Ovary (tissue), 9 donors: Measurements from ENCODE around the gene SMAD3. TPM values are rescaled to one million over a fixed set of nuclear protein-coding genes. Genes with fewer than 3 reads are reported as not detected.
"Not testable (repeated sequence)": the region's sequence is repeated elsewhere in the genome, so short reads cannot be mapped to it uniquely, and the experiment has no call there.

ENCODE experiments used
- DNase-seq, 5 donors: peaks; one replicate each; pipeline ENCODE4 v3.0.0-alpha.2; 2019 to 2020
- H3K27ac ChIP-seq, 2 donors: fragments of 200-600 bp; one replicate each; pipeline versions ENCODE4 v1.5.1 to v1.8.0; 2019 to 2022
- H3K27me3 ChIP-seq: fragments of 200-600 bp; one replicate; pipeline ENCODE4 v1.8.0; 2022
- H3K36me3 ChIP-seq: fragments of 200-600 bp; sonication (generic); one replicate; pipeline ENCODE4 v1.5.1; 2019
- H3K4me1 ChIP-seq: one replicate; pipeline ENCODE4 v1.8.1; 2013; ENCODE audit warnings: mild to moderate bottlenecking, moderate library complexity; ENCODE audit not compliant: insufficient read depth
- H3K4me3 ChIP-seq: fragments of 200-600 bp; sonication (generic); one replicate; pipeline ENCODE4 v1.5.1; 2017
- H3K9me3 ChIP-seq, 2 donors: fragments of 200-600 bp in 1 of 2; sonication (generic) in 1 of 2; one replicate each; pipeline versions ENCODE4 v1.5.1 to v1.8.1; 2013 to 2019; ENCODE audit warnings: mild to moderate bottlenecking in 1 of 2, moderate library complexity in 1 of 2
- EP300 ChIP-seq: sonication (generic); formaldehyde crosslinking; IDR thresholded peaks from one replicate; pipeline ENCODE4 v1.6.1; 2017; ENCODE audit warnings: antibody characterized with exemption
- POLR2A ChIP-seq: fragments of 450-650 bp; IDR thresholded peaks from one replicate; pipeline ENCODE4 v1.6.1; 2017; ENCODE audit warnings: antibody characterized with exemption, mild to moderate bottlenecking, moderate library complexity
- WGBS, 3 donors: extraction: QIAGEN DNeasy Blood & Tissue Kit in 1 of 3; methylation state at CpG; one replicate each; pipeline versions ENCODE4 v1.1.5 to v1.1.7; 2013 to 2017; 5-methylcytosine and 5-hydroxymethylcytosine counted together
- intact Hi-C, 4 donors: fragments of 100-400 bp; cut with DNase I; formaldehyde crosslinking; loops; one replicate each; pipeline versions ENCODE4 v1.11.0 to v1.15.1; 2022 to 2023
- polyA plus RNA-seq, 2 donors: library from polyadenylated mRNA; stranded (reverse); fragments of 200-250 nt in 1 of 2; fragments of 350-450 nt in 1 of 2; fragmentation: Illumina TruSeq in 1 of 2; extraction: RNeasy Lipid Tissue Mini Kit (QIAGEN cat#74804) in 1 of 2; gene quantifications; one replicate each; pipeline ENCODE4 v1.2.3, GENCODE V29; 2013 to 2014
- total RNA-seq, 7 donors: library from RNA; depleted of rRNA in 2 of 7; stranded (reverse); fragments of >200 nt in 2 of 7; fragmentation: NEBNext Ultra II Directional in 3 of 7; extraction: Animal tissue kit (Norgen Biotek cat#: 25700) in 3 of 7; gene quantifications; one replicate each; pipeline versions ENCODE4 v1.1.0 to v1.2.4, GENCODE V29; 2016 to 2023
- TF ChIP-seq, protein P1 (sequence below), 3 donors: fragments of 450-650 bp in 2 of 3; fragments of 200-600 bp in 1 of 3; IDR thresholded peaks; one replicate each; pipeline versions ENCODE4 v1.5.1 to v1.8.0; 2016 to 2022; ENCODE audit warnings: antibody characterized with exemption in 3 of 3, mild to moderate bottlenecking in 1 of 3
- donor health status: DM: no; HTN: no; CAD: no; lungs with moderate emphysema.
- donor health status: DM: no; HTN: no; CAD: no.
- donor health status: Bipolar disorder and iron deficiency.
- donor health status: DM: yes; HTN: yes; CAD: no.
- donor health status: DM: no; HTN: no; CAD: no.
- donor health status: DM: yes; HTN: yes; CAD: no.

The SMAD3 gene
- total and polyA plus RNA-seq, 9 donors, result 18.7 to 78.6 (median 46.0) TPM

DNA sequence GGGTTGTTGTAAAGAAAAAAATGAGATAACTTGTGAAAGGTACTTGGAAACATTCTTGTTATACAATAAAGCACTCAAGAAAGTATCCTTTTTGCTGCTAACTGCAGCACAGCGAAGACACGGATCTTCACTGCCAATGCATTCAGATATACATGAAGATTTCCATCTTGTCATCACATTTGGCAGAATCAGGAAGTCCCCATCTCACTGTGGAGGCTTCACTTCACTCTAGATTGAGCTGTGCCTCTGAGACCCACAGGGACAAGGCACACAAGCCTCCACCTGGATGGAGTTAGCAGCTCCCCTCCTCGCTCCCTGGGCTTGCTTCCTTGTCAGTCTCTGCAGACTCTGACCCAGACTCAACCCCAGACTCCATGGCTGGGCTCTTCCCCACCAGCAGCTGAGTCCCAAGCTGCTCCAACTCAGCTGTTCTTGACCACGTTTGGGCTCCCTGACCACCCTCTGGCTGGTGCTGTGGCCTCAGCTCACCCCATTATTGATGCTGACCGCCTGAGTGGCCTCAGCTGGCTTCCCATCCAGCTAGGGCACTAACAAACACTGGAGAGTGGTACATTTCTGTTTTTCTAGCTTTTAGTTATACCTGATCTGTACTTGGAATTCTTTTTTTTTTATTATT lies 45.4 kb upstream of the SMAD3 start:
- Histone ChIP-seq H3K4me1 (peaks cover 12% of the 10 kb centered on the region), H3K36me3 (no peaks in the 10 kb centered on the region), H3K27ac (no peak overlapping the region), H3K27me3 (no peaks in the 10 kb centered on the region), H3K4me3 (no peak overlapping the region), H3K9me3 (no peaks in the 10 kb centered on the region)
- no peak for TF ChIP-seq POLR2A
- TF ChIP-seq, protein P1, sequence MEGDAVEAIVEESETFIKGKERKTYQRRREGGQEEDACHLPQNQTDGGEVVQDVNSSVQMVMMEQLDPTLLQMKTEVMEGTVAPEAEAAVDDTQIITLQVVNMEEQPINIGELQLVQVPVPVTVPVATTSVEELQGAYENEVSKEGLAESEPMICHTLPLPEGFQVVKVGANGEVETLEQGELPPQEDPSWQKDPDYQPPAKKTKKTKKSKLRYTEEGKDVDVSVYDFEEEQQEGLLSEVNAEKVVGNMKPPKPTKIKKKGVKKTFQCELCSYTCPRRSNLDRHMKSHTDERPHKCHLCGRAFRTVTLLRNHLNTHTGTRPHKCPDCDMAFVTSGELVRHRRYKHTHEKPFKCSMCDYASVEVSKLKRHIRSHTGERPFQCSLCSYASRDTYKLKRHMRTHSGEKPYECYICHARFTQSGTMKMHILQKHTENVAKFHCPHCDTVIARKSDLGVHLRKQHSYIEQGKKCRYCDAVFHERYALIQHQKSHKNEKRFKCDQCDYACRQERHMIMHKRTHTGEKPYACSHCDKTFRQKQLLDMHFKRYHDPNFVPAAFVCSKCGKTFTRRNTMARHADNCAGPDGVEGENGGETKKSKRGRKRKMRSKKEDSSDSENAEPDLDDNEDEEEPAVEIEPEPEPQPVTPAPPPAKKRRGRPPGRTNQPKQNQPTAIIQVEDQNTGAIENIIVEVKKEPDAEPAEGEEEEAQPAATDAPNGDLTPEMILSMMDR (IDR thresholded peaks at IDR 0.05), result no peak
- TF ChIP-seq EP300, result no peak
- DNase-seq, result no peak
- 66 to 91% (median 68%) methylated on average over 5 of the region's 5 CpGs for WGBS, 3 donors
- intact Hi-C loops, result loop anchor here in 1 of 4 donors (5.0 kb wide), 1 partner anchor 47 kb away; the partner anchor contains the start of gene SMAD3

GRCh38 chr15:67020668-67021067 lies 44.7 kb upstream of the SMAD3 start:
- H3K9me3 ChIP-seq, DNase-seq, H3K27me3 ChIP-seq, H3K27ac ChIP-seq, H3K36me3 ChIP-seq, H3K4me3 ChIP-seq: not testable (repeated sequence)
- intact Hi-C loops, result loop anchor here in 1 of 4 donors (5.0 kb wide), 1 partner anchor 47 kb away; the partner anchor contains the start of gene SMAD3
- WGBS, 3 donors, result 87 to 100% (median 94%) methylated on average over 2 of the region's 2 CpGs
- peaks cover 14% of the 10 kb centered on the region for H3K4me1 ChIP-seq

GRCh38 chr15:67021455-67021854 lies 43.9 kb upstream of the SMAD3 start:
- H3K27me3 ChIP-seq, result no peaks in the 10 kb centered on the region
- H3K36me3 ChIP-seq, result no peaks in the 10 kb centered on the region
- TF ChIP-seq EP300 (no peak), POLR2A (no peak)
- TF ChIP-seq, protein P1 (IDR thresholded peaks at IDR 0.05), result no peak
- H3K9me3 ChIP-seq, result no peaks in the 10 kb centered on the region
- DNase-seq, result no peak
- H3K27ac ChIP-seq, result no peak overlapping the region
- intact Hi-C loops, result loop anchor here in 1 of 4 donors (5.0 kb wide), 1 partner anchor 46 kb away; the partner anchor contains the start of gene SMAD3
- no peak overlapping the region for H3K4me3 ChIP-seq
- H3K4me1 ChIP-seq, result peaks cover 19% of the 10 kb centered on the region

- Histone ChIP-seq H3K9me3 (no peaks in the 10 kb centered on the region), H3K4me1 (peaks cover 19% of the 10 kb centered on the region), H3K27me3 (no peaks in the 10 kb centered on the region), H3K36me3 (no peaks in the 10 kb centered on the region), H3K4me3 (no peak overlapping the region), H3K27ac (no peak overlapping the region)
- intact Hi-C loops, result loop anchor here in 1 of 4 donors (5.0 kb wide), 1 partner anchor 45 kb away; the partner anchor contains the start of gene SMAD3
- DNase-seq, result no peak
- no peak for TF ChIP-seq POLR2A
- TF ChIP-seq, protein P1 (IDR thresholded peaks at IDR 0.05), result no peak
- no peak for TF ChIP-seq EP300
Measured at GRCh38 chr15:67022587-67023105, 42.8 kb upstream of the SMAD3 start.
